ENCODE data around the gene HOXB13. TPM values are rescaled to one million over a fixed set of nuclear protein-coding genes. Genes with fewer than 3 reads are reported as not detected.

Gene HOXB13
- total and polyA plus RNA-seq, 5 donors from 2014 or later = not detected

DNA sequence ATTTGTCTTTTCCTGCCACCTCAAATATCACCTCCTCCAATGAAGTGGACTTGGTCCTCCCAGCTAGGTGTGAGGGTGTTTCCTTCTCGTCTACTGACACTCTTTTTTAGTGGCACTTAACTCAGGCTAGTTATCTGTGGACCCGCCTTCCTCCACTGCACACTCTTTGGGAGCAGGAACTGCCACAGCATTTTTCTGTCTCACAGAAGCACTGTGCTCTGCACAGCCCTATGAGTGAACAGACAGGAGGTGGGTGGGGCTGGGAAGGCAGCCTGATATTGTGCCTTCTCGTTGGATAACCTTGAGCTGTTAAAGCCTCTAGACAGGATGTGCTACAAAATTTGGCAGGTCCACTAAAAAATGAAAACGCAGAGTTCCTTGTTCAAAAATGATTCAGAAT is 31.9 kb upstream of the HOXB13 start:
- Mint-ChIP-seq H3K4me3 (no peak overlapping the region), H3K4me1 (no peaks in the 10 kb centered on the region), H3K27ac (no peak overlapping the region), H3K9me3 (peaks cover 0 to 2% (median 0%) of the 10 kb centered on the region in 7 donors), H3K27me3 (peaks cover 83% of the 10 kb centered on the region), H3K36me3 (no peaks in the 10 kb centered on the region)
- H3K4me3 ChIP-seq (ENCODE audit: low read depth, low read length) = no peak overlapping the region
- H3K9me3 ChIP-seq (ENCODE audit: control insufficient read depth in 2 of 2, low read length in 2 of 2) = no peaks in the 10 kb centered on the region
- DNase-seq = no peak
- ATAC-seq (ENCODE audit: low read depth in 2 of 2) = no peak
- H3K36me3 ChIP-seq (ENCODE audit: control insufficient read depth, insufficient read depth, low read length) = no peaks in the 10 kb centered on the region
- peaks cover under 1% of the 10 kb centered on the region for H3K4me1 ChIP-seq (ENCODE audit: control insufficient read depth, insufficient read depth, low read length, poor library complexity, severe bottlenecking)
- peaks cover 42% of the 10 kb centered on the region for H3K27me3 ChIP-seq (ENCODE audit: control insufficient read depth, insufficient read depth, low read length)
- no peak overlapping the region for H3K27ac ChIP-seq (ENCODE audit: insufficient read depth, low read length, poor library complexity, severe bottlenecking)

DNA sequence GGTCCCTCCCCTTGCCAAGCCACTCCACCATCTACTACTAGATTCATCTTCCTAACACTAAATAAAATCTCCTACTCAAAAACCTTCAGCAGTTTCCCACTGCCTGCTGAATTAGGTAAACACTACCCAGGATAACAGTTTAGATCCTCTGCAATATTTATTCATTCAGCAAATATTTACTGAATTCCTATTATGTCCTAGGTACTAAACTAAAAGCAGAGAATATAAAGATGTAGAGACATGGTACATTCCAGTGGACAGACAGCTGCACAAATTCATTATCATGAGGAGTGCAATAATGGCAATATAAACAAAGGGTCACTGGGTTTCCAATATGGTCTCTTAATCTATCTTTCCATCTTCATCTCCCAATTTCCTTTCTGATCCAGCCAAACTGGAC is 30.7 kb upstream of the HOXB13 start:
- no peak overlapping the region for H3K4me3 Mint-ChIP-seq
- no peak overlapping the region for H3K4me3 ChIP-seq (ENCODE audit: low read depth, low read length)
- H3K36me3 ChIP-seq (ENCODE audit: control insufficient read depth, insufficient read depth, low read length) = no peaks in the 10 kb centered on the region
- H3K9me3 ChIP-seq (ENCODE audit: control insufficient read depth in 2 of 2, low read length in 2 of 2) = no peaks in the 10 kb centered on the region
- peaks cover 0 to 3% (median 1%) of the 10 kb centered on the region in 4 donors for H3K4me1 Mint-ChIP-seq
- no peak for DNase-seq
- no peaks in the 10 kb centered on the region for H3K36me3 Mint-ChIP-seq
- H3K27me3 Mint-ChIP-seq = peaks cover 89% of the 10 kb centered on the region
- H3K27me3 ChIP-seq (ENCODE audit: control insufficient read depth, insufficient read depth, low read length) = peaks cover 48% of the 10 kb centered on the region
- no peak overlapping the region for H3K27ac ChIP-seq (ENCODE audit: insufficient read depth, low read length, poor library complexity, severe bottlenecking)
- no peak overlapping the region for H3K27ac Mint-ChIP-seq
- H3K4me1 ChIP-seq (ENCODE audit: control insufficient read depth, insufficient read depth, low read length, poor library complexity, severe bottlenecking) = peaks cover 10% of the 10 kb centered on the region
- peaks cover 0 to 2% (median 0%) of the 10 kb centered on the region in 7 donors for H3K9me3 Mint-ChIP-seq
- no peak for ATAC-seq (ENCODE audit: low read depth in 2 of 2)

DNA sequence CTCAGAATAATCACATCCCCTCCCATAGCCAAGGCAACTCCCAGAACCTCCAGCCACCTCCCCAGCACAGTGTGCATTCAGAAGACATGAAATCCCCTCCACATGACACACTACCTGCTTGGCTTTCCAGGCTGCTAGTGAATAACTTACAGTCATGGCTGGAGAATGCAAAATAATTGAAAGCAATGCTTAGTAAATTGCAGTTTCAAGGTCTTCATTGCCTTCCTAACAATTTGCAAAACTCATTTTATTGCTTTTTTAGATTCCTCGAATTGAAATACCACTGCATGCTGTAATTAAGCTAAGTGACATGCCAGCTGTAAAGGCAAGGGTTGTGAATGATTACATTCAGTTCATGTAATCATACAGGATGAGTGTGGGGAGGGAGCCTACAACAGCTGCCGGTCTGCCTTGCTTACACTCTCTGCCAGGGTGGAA is 29.0 kb upstream of the HOXB13 start:
- no peak overlapping the region for H3K4me3 Mint-ChIP-seq
- Histone ChIP-seq H3K27ac (ENCODE audit: insufficient read depth, low read length, poor library complexity, severe bottlenecking) (no peak overlapping the region), H3K4me3 (ENCODE audit: low read depth, low read length) (no peak overlapping the region), H3K9me3 (ENCODE audit: control insufficient read depth in 2 of 2, low read length in 2 of 2) (no peaks in the 10 kb centered on the region), H3K27me3 (ENCODE audit: control insufficient read depth, insufficient read depth, low read length) (peaks cover 49% of the 10 kb centered on the region), H3K4me1 (ENCODE audit: control insufficient read depth, insufficient read depth, low read length, poor library complexity, severe bottlenecking) (peaks cover 11% of the 10 kb centered on the region), H3K36me3 (ENCODE audit: control insufficient read depth, insufficient read depth, low read length) (no peaks in the 10 kb centered on the region)
- H3K27ac Mint-ChIP-seq = no peak overlapping the region
- peaks cover 92% of the 10 kb centered on the region for H3K27me3 Mint-ChIP-seq
- peaks cover 0 to 6% (median 0%) of the 10 kb centered on the region in 7 donors for H3K9me3 Mint-ChIP-seq
- H3K36me3 Mint-ChIP-seq = no peaks in the 10 kb centered on the region
- peaks cover 0 to 15% (median 4%) of the 10 kb centered on the region in 4 donors for H3K4me1 Mint-ChIP-seq
- ATAC-seq (ENCODE audit: low read depth in 2 of 2) (no peak), DNase-seq (no peak)

GRCh38 chr17:48756830-48757251 is 28.3 kb upstream of the HOXB13 start:
- Histone ChIP-seq H3K4me1 (ENCODE audit: control insufficient read depth, insufficient read depth, low read length, poor library complexity, severe bottlenecking) (peaks cover 11% of the 10 kb centered on the region), H3K36me3 (ENCODE audit: control insufficient read depth, insufficient read depth, low read length) (no peaks in the 10 kb centered on the region), H3K4me3 (ENCODE audit: low read depth, low read length) (no peak overlapping the region), H3K27ac (ENCODE audit: insufficient read depth, low read length, poor library complexity, severe bottlenecking) (no peak overlapping the region), H3K9me3 (ENCODE audit: control insufficient read depth in 2 of 2, low read length in 2 of 2) (no peaks in the 10 kb centered on the region), H3K27me3 (ENCODE audit: control insufficient read depth, insufficient read depth, low read length) (peaks cover 49% of the 10 kb centered on the region)
- ATAC-seq (ENCODE audit: low read depth in 2 of 2) = no peak
- Mint-ChIP-seq H3K4me3 (no peak overlapping the region), H3K27me3 (peaks cover 92% of the 10 kb centered on the region), H3K27ac (no peak overlapping the region), H3K36me3 (no peaks in the 10 kb centered on the region), H3K9me3 (peaks cover 0 to 6% (median 0%) of the 10 kb centered on the region in 7 donors), H3K4me1 (peaks cover 0 to 19% (median 5%) of the 10 kb centered on the region in 4 donors)
- no peak for DNase-seq

GRCh38 chr17:48755356-48755755 is 26.8 kb upstream of the HOXB13 start:
- DNase-seq = no peak
- no peak overlapping the region for H3K27ac Mint-ChIP-seq
- H3K4me3 Mint-ChIP-seq = peak overlapping the region in 1 of 4 donors; percentile 61
- ATAC-seq (ENCODE audit: low read depth in 2 of 2) = no peak
- H3K9me3 Mint-ChIP-seq = peaks cover 0 to 6% (median 0%) of the 10 kb centered on the region in 7 donors
- no peaks in the 10 kb centered on the region for H3K36me3 Mint-ChIP-seq
- H3K9me3 ChIP-seq (ENCODE audit: control insufficient read depth in 2 of 2, low read length in 2 of 2) = no peaks in the 10 kb centered on the region
- no peaks in the 10 kb centered on the region for H3K36me3 ChIP-seq (ENCODE audit: control insufficient read depth, insufficient read depth, low read length)
- peaks cover 0 to 22% (median 12%) of the 10 kb centered on the region in 4 donors for H3K4me1 Mint-ChIP-seq
- H3K4me1 ChIP-seq (ENCODE audit: control insufficient read depth, insufficient read depth, low read length, poor library complexity, severe bottlenecking) = peaks cover 11% of the 10 kb centered on the region
- H3K4me3 ChIP-seq (ENCODE audit: low read depth, low read length) = no peak overlapping the region
- peaks cover 95% of the 10 kb centered on the region for H3K27me3 Mint-ChIP-seq
- no peak overlapping the region for H3K27ac ChIP-seq (ENCODE audit: insufficient read depth, low read length, poor library complexity, severe bottlenecking)
- H3K27me3 ChIP-seq (ENCODE audit: control insufficient read depth, insufficient read depth, low read length) = peaks cover 59% of the 10 kb centered on the region

DNA sequence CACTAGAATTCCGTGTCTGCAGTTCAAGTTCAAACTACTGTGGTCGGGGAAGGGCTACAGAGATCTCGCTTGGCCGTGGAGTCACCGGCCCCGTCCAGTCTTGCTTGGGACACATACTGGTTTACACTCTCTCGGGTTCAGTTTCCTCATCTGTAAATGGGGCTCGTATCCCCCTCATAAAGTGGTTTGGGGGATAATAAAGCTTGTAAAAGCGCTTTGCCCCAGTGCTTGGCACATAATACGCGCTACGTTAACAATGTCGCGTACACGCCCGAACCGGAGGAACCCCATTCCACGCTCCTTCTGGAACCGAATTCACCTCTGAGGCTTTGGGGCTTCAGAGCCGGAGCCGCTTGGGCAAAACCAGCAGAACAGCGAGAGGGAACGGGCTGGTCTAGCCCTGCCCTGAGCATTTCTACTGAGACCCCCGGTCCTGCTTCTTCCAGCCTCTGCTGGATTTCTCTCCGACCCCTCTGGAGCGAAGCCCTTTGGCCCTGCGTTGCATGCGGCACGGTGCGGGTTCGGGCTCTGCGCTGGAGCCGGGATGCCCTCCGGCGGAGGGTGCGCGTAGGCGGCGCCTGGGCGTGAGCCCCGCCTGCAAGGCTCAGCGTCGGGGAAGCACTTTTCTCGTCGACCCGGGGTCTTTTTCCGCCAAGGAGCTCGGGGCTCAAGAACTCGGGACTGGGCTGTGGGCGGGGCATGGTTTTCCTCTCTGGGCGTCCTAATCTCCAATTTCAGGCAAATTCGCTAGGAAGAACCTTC is 26.1 kb upstream of the HOXB13 start:
- Mint-ChIP-seq H3K9me3 (peaks cover 0 to 6% (median 0%) of the 10 kb centered on the region in 7 donors), H3K27ac (no peak overlapping the region), H3K4me1 (peaks cover 0 to 22% (median 12%) of the 10 kb centered on the region in 4 donors), H3K36me3 (no peaks in the 10 kb centered on the region), H3K27me3 (peaks cover 96% of the 10 kb centered on the region), H3K4me3 (peak overlapping the region in 2 of 4 donors; percentile 41 to 61)
- H3K36me3 ChIP-seq (ENCODE audit: control insufficient read depth, insufficient read depth, low read length) = no peaks in the 10 kb centered on the region
- ATAC-seq (ENCODE audit: low read depth in 2 of 2) = no peak
- DNase-seq = no peak
- no peak overlapping the region for H3K4me3 ChIP-seq (ENCODE audit: low read depth, low read length)
- no peaks in the 10 kb centered on the region for H3K9me3 ChIP-seq (ENCODE audit: control insufficient read depth in 2 of 2, low read length in 2 of 2)
- peaks cover 11% of the 10 kb centered on the region for H3K4me1 ChIP-seq (ENCODE audit: control insufficient read depth, insufficient read depth, low read length, poor library complexity, severe bottlenecking)
- no peak overlapping the region for H3K27ac ChIP-seq (ENCODE audit: insufficient read depth, low read length, poor library complexity, severe bottlenecking)
- H3K27me3 ChIP-seq (ENCODE audit: control insufficient read depth, insufficient read depth, low read length) = peaks cover 64% of the 10 kb centered on the region

DNA sequence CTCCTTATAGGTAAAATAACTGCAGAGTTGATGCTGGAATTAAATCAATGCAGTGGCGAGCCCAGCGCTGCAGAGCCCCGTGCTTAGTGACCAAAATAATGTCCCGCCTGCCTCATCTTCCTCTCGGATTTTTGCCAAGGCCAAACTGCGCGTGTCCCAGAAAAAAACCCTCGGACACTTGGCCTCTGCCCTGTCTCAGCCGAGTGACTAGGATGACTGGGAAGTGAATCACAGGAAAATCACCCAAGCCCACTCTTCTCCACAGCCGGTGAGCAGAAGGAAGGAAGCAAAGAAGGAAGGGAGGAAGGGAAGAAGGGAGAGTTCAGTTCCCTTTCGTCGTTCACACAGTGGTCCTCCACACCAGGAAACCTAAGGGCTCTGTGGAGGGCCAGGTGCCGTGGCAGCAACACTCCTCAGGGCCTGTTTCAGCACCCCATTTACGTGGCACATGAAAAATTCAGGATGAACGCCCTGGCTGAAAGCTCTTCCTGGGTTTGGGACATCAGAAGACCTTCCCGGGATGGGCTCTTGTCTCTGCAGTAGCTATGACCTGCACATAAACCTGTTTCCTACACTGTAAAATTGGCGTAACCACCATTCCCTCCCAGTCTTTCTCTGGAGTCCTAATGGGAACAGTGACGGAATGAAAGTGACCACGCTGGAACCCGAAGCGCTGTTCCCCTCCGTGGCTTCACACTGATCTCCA is 25.4 kb upstream of the HOXB13 start:
- DNase-seq (no peak), ATAC-seq (ENCODE audit: low read depth in 2 of 2) (no peak)
- H3K4me3 ChIP-seq (ENCODE audit: low read depth, low read length) = no peak overlapping the region
- Mint-ChIP-seq H3K9me3 (peaks cover 0 to 8% (median 2%) of the 10 kb centered on the region in 7 donors), H3K36me3 (no peaks in the 10 kb centered on the region), H3K27me3 (peaks cover 96% of the 10 kb centered on the region), H3K4me3 (peak overlapping the region in 1 of 4 donors; percentile 35), H3K4me1 (peaks cover 0 to 25% (median 12%) of the 10 kb centered on the region in 4 donors), H3K27ac (peak overlapping the region in 1 of 3 donors; percentile 20)
- no peak overlapping the region for H3K27ac ChIP-seq (ENCODE audit: insufficient read depth, low read length, poor library complexity, severe bottlenecking)
- peaks cover 11% of the 10 kb centered on the region for H3K4me1 ChIP-seq (ENCODE audit: control insufficient read depth, insufficient read depth, low read length, poor library complexity, severe bottlenecking)
- no peaks in the 10 kb centered on the region for H3K36me3 ChIP-seq (ENCODE audit: control insufficient read depth, insufficient read depth, low read length)
- H3K9me3 ChIP-seq (ENCODE audit: control insufficient read depth in 2 of 2, low read length in 2 of 2) = peaks cover 3 to 7% of the 10 kb centered on the region in 2 experiments
- H3K27me3 ChIP-seq (ENCODE audit: control insufficient read depth, insufficient read depth, low read length) = peaks cover 71% of the 10 kb centered on the region

Measured in CD4-positive, CD25-positive, alpha-beta regulatory T cell (primary cell).